SK-N-SH treated with all-trans-retinoic acid at 6 μM for 48 hours (cell line): ENCODE results near the gene LRRC63.

Experiments
- ATAC-seq: fragments of 200-7000 bp; cut with Tn5 transposase; 3 replicates; pipeline ENCODE4 v1.9.1; 2020; ENCODE audit warnings: mild to moderate bottlenecking, moderate library complexity
- BACH2 ChIP-seq: fragments of 250-450 bp; sonication (Bioruptor Pico); IDR thresholded peaks from 2 replicates; pipeline ENCODE4 v1.9.0; 2021; ENCODE audit warnings: mild to moderate bottlenecking, borderline replicate concordance
- CSDC2 ChIP-seq: fragments of 250-450 bp; sonication (Bioruptor Pico); IDR thresholded peaks from 2 replicates; pipeline ENCODE4 v1.5.0; 2020; ENCODE audit warnings: mild to moderate bottlenecking, moderate library complexity
- ESRRG ChIP-seq: fragments of 250-450 bp; sonication (Bioruptor Pico); IDR thresholded peaks from 2 replicates; pipeline ENCODE4 v1.6.1; 2021; ENCODE audit warnings: mild to moderate bottlenecking
- GLIS3 ChIP-seq: fragments of 250-450 bp; sonication (Bioruptor Pico); IDR thresholded peaks from 2 replicates; pipeline ENCODE4 v1.5.0; 2020; ENCODE audit warnings: mild to moderate bottlenecking, moderate library complexity
- PPARA ChIP-seq: fragments of 250-450 bp; sonication (Bioruptor Pico); IDR thresholded peaks from 2 replicates; pipeline ENCODE4 v1.5.0; 2020; ENCODE audit warnings: mild to moderate bottlenecking, borderline replicate concordance
- RARB ChIP-seq: fragments of 250-450 bp; sonication (Bioruptor Pico); IDR thresholded peaks from 2 replicates; pipeline ENCODE4 v1.8.0; 2021; ENCODE audit warnings: mild to moderate bottlenecking, moderate library complexity
- SNAI2 ChIP-seq: fragments of 250-450 bp; sonication (Bioruptor Pico); IDR thresholded peaks from 2 replicates; pipeline ENCODE4 v1.5.0; 2020; ENCODE audit warnings: mild to moderate bottlenecking, moderate library complexity
- TOX ChIP-seq: fragments of 250-450 bp; sonication (Bioruptor Pico); IDR thresholded peaks from 2 replicates; pipeline ENCODE4 v1.8.0; 2021; ENCODE audit warnings: mild to moderate bottlenecking, moderate library complexity, borderline replicate concordance
- ZC3H10 ChIP-seq: fragments of 250-450 bp; sonication (Bioruptor Pico); IDR thresholded peaks from 2 replicates; pipeline ENCODE4 v1.5.1; 2021; ENCODE audit warnings: mild to moderate bottlenecking, moderate library complexity
- ZFP3 ChIP-seq: fragments of 250-450 bp; sonication (Bioruptor Pico); IDR thresholded peaks from 2 replicates; pipeline ENCODE4 v1.5.0; 2020; ENCODE audit warnings: mild to moderate bottlenecking, moderate library complexity
- ZFP30 ChIP-seq: fragments of 450-650 bp; formaldehyde crosslinking; IDR thresholded peaks from 2 replicates; pipeline ENCODE4 v1.5.0; 2022; ENCODE audit warnings: mild to moderate bottlenecking, moderate library complexity
- ZNF565 ChIP-seq: fragments of 450-650 bp; formaldehyde crosslinking; conservative IDR thresholded peaks from 2 replicates; pipeline ENCODE4 v1.5.0; 2020; ENCODE audit warnings: low read depth, mild to moderate bottlenecking, moderate library complexity
- ZNF70 ChIP-seq: fragments of 450-650 bp; formaldehyde crosslinking; IDR thresholded peaks from 2 replicates; pipeline ENCODE4 v1.5.0; 2020; ENCODE audit warnings: mild to moderate bottlenecking, moderate library complexity
- ZNF8 ChIP-seq: fragments of 450-650 bp; formaldehyde crosslinking; IDR thresholded peaks from 2 replicates; pipeline ENCODE4 v1.5.0; 2020; ENCODE audit warnings: mild to moderate bottlenecking, moderate library complexity
- TF ChIP-seq, protein P1 (sequence below): fragments of 250-450 bp; sonication (Bioruptor Pico); IDR thresholded peaks from 2 replicates; pipeline ENCODE4 v1.8.0; 2021; ENCODE audit warnings: low read depth, mild to moderate bottlenecking, moderate library complexity, borderline replicate concordance
- TF ChIP-seq, protein P2 (sequence below): fragments of 250-450 bp; sonication (Bioruptor Pico); IDR thresholded peaks from 2 replicates; pipeline ENCODE4 v1.8.0; 2020; ENCODE audit warnings: mild to moderate bottlenecking, moderate library complexity, borderline replicate concordance
- TF ChIP-seq, protein P3 (sequence below): fragments of 250-450 bp; sonication (Bioruptor Pico); IDR thresholded peaks from 2 replicates; pipeline ENCODE4 v1.5.0; 2020; ENCODE audit warnings: mild to moderate bottlenecking, moderate library complexity
- TF ChIP-seq, protein P4 (sequence below): fragments of 250-450 bp; sonication (Bioruptor Pico); IDR thresholded peaks from 2 replicates; pipeline ENCODE4 v1.5.1; 2020; ENCODE audit warnings: low read depth, mild to moderate bottlenecking, moderate library complexity

LRRC63 gene

DNA sequence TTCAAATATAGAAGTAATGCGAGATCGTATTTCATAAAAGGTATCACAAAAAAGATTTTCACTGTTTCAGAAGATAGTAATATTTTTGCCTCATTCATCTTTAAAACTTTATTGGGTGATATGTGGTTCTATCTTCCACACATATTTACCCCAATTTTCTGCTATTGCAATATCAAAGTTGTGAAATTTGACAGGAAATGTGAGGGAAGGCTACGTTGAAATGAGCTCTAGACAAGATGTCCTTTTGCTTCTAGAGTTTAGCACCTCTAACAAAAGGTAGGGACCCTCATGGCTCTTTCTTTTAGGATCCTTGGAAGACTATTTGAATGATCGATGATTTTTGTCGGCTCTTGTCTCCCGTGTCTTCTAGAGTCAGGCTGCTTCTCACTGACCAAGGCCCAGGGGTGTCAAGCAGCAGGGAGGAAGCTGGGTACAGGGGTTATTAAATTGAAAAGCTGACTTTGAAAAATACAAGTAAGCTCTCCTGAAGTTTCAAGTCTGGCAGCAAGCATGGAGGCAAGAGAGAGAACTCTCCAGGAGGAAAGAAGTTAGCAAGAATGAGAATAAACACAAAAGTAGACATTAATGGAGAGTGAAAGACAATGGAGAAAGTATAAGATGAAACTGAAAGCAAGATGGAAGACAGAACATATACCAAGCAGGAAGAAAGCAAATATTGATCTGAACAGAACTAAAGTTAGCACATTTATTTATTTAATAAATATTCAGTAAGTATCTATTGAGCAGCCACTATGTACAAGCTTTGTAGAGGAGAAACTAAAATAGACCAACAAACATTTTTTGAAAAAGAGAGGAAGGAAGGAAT lies 101.9 kb downstream of the LRRC63 start:
- no peak for ATAC-seq
- TF ChIP-seq BACH2 (CRISPR knock-in tag) (no peak), ZNF565 (CRISPR knock-in tag) (no peak), ZFP3 (CRISPR knock-in tag) (no peak), GLIS3 (CRISPR knock-in tag) (no peak), ESRRG (CRISPR knock-in tag) (no peak)
- TF ChIP-seq, protein P1, sequence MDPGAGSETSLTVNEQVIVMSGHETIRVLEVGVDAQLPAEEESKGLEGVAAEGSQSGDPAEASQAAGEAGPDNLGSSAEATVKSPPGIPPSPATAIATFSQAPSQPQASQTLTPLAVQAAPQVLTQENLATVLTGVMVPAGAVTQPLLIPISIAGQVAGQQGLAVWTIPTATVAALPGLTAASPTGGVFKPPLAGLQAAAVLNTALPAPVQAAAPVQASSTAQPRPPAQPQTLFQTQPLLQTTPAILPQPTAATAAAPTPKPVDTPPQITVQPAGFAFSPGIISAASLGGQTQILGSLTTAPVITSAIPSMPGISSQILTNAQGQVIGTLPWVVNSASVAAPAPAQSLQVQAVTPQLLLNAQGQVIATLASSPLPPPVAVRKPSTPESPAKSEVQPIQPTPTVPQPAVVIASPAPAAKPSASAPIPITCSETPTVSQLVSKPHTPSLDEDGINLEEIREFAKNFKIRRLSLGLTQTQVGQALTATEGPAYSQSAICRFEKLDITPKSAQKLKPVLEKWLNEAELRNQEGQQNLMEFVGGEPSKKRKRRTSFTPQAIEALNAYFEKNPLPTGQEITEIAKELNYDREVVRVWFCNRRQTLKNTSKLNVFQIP: no peak
- TF ChIP-seq, protein P2, sequence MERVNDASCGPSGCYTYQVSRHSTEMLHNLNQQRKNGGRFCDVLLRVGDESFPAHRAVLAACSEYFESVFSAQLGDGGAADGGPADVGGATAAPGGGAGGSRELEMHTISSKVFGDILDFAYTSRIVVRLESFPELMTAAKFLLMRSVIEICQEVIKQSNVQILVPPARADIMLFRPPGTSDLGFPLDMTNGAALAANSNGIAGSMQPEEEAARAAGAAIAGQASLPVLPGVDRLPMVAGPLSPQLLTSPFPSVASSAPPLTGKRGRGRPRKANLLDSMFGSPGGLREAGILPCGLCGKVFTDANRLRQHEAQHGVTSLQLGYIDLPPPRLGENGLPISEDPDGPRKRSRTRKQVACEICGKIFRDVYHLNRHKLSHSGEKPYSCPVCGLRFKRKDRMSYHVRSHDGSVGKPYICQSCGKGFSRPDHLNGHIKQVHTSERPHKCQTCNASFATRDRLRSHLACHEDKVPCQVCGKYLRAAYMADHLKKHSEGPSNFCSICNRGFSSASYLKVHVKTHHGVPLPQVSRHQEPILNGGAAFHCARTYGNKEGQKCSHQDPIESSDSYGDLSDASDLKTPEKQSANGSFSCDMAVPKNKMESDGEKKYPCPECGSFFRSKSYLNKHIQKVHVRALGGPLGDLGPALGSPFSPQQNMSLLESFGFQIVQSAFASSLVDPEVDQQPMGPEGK (CRISPR knock-in tag): no peak
- TF ChIP-seq, protein P3, sequence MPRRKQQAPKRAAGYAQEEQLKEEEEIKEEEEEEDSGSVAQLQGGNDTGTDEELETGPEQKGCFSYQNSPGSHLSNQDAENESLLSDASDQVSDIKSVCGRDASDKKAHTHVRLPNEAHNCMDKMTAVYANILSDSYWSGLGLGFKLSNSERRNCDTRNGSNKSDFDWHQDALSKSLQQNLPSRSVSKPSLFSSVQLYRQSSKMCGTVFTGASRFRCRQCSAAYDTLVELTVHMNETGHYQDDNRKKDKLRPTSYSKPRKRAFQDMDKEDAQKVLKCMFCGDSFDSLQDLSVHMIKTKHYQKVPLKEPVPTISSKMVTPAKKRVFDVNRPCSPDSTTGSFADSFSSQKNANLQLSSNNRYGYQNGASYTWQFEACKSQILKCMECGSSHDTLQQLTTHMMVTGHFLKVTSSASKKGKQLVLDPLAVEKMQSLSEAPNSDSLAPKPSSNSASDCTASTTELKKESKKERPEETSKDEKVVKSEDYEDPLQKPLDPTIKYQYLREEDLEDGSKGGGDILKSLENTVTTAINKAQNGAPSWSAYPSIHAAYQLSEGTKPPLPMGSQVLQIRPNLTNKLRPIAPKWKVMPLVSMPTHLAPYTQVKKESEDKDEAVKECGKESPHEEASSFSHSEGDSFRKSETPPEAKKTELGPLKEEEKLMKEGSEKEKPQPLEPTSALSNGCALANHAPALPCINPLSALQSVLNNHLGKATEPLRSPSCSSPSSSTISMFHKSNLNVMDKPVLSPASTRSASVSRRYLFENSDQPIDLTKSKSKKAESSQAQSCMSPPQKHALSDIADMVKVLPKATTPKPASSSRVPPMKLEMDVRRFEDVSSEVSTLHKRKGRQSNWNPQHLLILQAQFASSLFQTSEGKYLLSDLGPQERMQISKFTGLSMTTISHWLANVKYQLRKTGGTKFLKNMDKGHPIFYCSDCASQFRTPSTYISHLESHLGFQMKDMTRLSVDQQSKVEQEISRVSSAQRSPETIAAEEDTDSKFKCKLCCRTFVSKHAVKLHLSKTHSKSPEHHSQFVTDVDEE (CRISPR knock-in tag): no peak

DNA sequence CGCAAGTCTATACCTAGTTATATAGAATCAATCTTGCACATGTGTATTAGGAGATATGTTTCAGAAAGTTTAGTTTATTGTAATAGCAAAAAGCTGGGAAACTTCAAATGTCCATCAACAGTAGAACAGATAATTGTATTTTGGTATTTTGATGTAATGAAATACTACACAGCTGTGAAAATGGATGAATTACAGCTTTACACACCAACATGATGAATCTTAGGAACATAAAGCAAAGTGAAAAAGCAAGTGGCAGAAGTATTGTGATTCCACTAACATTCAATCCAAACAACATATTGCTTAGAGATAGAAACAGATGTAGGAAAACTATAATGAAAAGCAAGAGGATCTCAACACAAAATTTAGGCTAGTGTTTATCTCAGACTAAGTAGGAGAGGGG lies 102.9 kb downstream of the LRRC63 start:
- no peak for TF ChIP-seq SNAI2 (CRISPR knock-in tag)
- no peak for TF ChIP-seq BACH2 (CRISPR knock-in tag)
- TF ChIP-seq, protein P2 (CRISPR knock-in tag): no peak
- no peak for TF ChIP-seq RARB (CRISPR knock-in tag)
- no peak for TF ChIP-seq ZFP3 (CRISPR knock-in tag)
- no peak for TF ChIP-seq TOX (CRISPR knock-in tag)
- TF ChIP-seq CSDC2 (CRISPR knock-in tag): no peak
- no peak for TF ChIP-seq ESRRG (CRISPR knock-in tag)
- TF ChIP-seq ZNF8 (CRISPR knock-in tag): no peak
- TF ChIP-seq ZNF565 (CRISPR knock-in tag): no peak
- no peak for TF ChIP-seq ZFP30
- TF ChIP-seq, protein P3 (CRISPR knock-in tag): no peak
- TF ChIP-seq PPARA (CRISPR knock-in tag): no peak
- TF ChIP-seq, protein P4, sequence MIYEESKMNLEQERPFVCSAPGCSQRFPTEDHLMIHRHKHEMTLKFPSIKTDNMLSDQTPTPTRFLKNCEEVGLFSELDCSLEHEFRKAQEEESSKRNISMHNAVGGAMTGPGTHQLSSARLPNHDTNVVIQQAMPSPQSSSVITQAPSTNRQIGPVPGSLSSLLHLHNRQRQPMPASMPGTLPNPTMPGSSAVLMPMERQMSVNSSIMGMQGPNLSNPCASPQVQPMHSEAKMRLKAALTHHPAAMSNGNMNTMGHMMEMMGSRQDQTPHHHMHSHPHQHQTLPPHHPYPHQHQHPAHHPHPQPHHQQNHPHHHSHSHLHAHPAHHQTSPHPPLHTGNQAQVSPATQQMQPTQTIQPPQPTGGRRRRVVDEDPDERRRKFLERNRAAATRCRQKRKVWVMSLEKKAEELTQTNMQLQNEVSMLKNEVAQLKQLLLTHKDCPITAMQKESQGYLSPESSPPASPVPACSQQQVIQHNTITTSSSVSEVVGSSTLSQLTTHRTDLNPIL (CRISPR knock-in tag): no peak
- TF ChIP-seq GLIS3 (CRISPR knock-in tag): no peak
- TF ChIP-seq ZC3H10: no peak
- no peak for TF ChIP-seq ZNF70 (CRISPR knock-in tag)
- ATAC-seq: no peak
